Chondrocyte (in vitro differentiated cells): ENCODE results near the gene IQSEC3. TPM values are rescaled to one million over a fixed set of nuclear protein-coding genes. Genes with fewer than 3 reads are reported as not detected.

ENCODE experiments used
- DNase-seq: peaks from one replicate; pipeline ENCODE4 v3.0.0; 2021; ENCODE audit warnings: mixed read lengths, low spot score
- H3K27ac Mint-ChIP-seq: one replicate; pipeline ENCODE4 v1.8.0; 2021; ENCODE audit warnings: mild to moderate bottlenecking, moderate library complexity, mixed read lengths; ENCODE audit not compliant: unreplicated experiment
- H3K27me3 Mint-ChIP-seq: 2 replicates; pipeline ENCODE4 v1.8.0; 2021; ENCODE audit warnings: low read depth, mixed read lengths
- H3K36me3 Mint-ChIP-seq: 2 replicates; pipeline ENCODE4 v1.8.0; 2021; ENCODE audit warnings: low read depth, mixed read lengths
- H3K4me1 Mint-ChIP-seq: 2 replicates; pipeline ENCODE4 v1.8.0; 2021; ENCODE audit warnings: low read depth, mild to moderate bottlenecking, mixed read lengths
- H3K4me3 Mint-ChIP-seq: one replicate; pipeline ENCODE4 v1.8.0; 2021; ENCODE audit warnings: mild to moderate bottlenecking, moderate library complexity, mixed read lengths; ENCODE audit not compliant: unreplicated experiment
- H3K9me3 Mint-ChIP-seq: 2 replicates; pipeline ENCODE4 v1.8.0; 2021; ENCODE audit warnings: low read depth, mixed read lengths
- total RNA-seq: library from RNA; stranded (reverse); gene quantifications from 3 replicates; pipeline ENCODE4 v1.2.1, GENCODE V29; 2021
- TF ChIP-seq, protein P1 (sequence below): fragments of 200-600 bp; sonication (generic); IDR thresholded peaks from 2 replicates; pipeline ENCODE4 v1.5.0; 2021; ENCODE audit warnings: antibody characterized with exemption, mild to moderate bottlenecking, moderate library complexity

Gene IQSEC3
- total RNA-seq, 1 donor from 2014 or later: not detected

- DNase-seq: no peak
- Mint-ChIP-seq H3K4me3 (no peak overlapping the region), H3K9me3 (no peaks in the 10 kb centered on the region), H3K27me3 (peaks cover 47% of the 10 kb centered on the region), H3K4me1 (peaks cover 7% of the 10 kb centered on the region), H3K27ac (no peak overlapping the region), H3K36me3 (no peaks in the 10 kb centered on the region)
- TF ChIP-seq, protein P1, sequence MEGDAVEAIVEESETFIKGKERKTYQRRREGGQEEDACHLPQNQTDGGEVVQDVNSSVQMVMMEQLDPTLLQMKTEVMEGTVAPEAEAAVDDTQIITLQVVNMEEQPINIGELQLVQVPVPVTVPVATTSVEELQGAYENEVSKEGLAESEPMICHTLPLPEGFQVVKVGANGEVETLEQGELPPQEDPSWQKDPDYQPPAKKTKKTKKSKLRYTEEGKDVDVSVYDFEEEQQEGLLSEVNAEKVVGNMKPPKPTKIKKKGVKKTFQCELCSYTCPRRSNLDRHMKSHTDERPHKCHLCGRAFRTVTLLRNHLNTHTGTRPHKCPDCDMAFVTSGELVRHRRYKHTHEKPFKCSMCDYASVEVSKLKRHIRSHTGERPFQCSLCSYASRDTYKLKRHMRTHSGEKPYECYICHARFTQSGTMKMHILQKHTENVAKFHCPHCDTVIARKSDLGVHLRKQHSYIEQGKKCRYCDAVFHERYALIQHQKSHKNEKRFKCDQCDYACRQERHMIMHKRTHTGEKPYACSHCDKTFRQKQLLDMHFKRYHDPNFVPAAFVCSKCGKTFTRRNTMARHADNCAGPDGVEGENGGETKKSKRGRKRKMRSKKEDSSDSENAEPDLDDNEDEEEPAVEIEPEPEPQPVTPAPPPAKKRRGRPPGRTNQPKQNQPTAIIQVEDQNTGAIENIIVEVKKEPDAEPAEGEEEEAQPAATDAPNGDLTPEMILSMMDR: no peak
Measured at GRCh38 chr12:138898-139534, 72.4 kb downstream of the IQSEC3 start.

DNA sequence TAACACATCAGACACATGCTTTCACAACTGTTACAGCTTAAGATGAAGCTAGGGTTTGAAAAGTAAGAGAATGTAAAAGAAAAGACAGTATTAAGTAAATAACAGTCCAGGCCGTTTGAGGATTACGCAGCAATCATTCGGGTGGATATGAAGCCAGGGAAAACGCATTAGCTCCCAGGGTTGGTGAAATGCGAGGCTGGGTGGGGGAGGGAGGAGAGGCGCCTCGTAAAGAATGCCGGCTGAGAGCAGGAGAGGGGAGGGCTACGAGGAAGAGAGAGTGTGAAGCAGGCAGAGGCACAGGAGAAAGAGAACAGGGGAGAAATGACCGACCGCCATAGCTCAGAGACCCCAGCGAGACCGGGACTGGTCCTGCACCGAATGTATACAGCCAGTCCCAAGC lies 73.0 kb downstream of the IQSEC3 start:
- Mint-ChIP-seq H3K27ac (no peak overlapping the region), H3K36me3 (no peaks in the 10 kb centered on the region), H3K27me3 (peaks cover 47% of the 10 kb centered on the region), H3K4me1 (peaks cover 7% of the 10 kb centered on the region), H3K4me3 (no peak overlapping the region), H3K9me3 (no peaks in the 10 kb centered on the region)
- TF ChIP-seq, protein P1: no peak
- DNase-seq: no peak

DNA sequence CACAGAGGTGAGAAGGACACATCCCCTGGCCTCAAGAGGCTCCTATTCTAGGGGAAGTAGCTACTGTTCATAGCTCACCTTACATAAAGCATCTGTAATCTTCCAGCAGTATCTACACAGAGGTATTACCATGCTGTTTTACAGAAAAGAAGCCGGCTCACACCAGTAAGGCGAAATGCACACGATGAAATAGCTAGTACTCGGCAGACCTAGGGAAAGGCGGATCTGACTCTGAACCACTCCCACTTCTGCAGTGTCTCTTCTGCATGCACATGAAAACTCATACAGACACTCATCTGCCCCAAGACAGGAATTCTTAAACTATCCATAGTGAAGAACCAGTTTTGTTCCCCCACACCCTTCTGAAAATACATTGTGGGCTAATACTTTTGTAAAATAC lies 73.6 kb downstream of the IQSEC3 start:
- DNase-seq: no peak
- Mint-ChIP-seq H3K4me1 (peaks cover 7% of the 10 kb centered on the region), H3K36me3 (no peaks in the 10 kb centered on the region), H3K9me3 (no peaks in the 10 kb centered on the region), H3K27ac (no peak overlapping the region), H3K4me3 (no peak overlapping the region), H3K27me3 (peaks cover 47% of the 10 kb centered on the region)
- TF ChIP-seq, protein P1: no peak

DNA sequence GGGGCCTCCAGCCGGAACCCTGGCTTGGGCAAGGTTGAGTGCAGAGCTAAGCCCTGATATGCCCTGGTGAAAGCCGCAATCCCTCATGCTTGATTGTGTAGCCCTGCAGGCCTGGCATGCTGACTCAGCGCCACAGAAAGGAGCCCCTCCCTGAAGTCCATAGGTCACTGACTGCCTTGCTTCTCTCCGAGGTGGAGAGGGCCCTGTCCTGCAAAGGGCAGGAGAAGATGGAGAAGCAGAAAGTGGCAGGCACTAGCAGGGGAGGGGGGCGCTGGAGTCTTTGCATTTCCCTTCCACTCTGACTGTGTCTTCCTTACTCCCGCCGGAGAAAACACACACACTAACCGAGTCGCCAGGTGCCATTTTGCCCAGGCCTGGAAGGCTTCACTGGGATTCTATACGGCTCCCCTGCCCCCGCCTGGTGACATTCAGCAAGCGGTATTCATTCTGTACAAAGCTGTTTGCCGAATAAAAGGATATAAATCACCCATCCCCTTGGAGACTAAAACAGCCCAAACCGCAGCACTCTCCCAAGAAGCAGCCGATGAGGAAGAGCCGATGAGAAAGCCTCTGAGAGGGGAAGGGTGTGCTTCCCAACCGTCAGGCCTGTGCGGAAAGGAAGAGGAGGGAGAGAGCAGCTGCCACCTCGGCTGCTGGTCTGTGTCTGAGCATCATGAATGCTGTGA lies 77.5 kb downstream of the IQSEC3 start:
- no peaks in the 10 kb centered on the region for H3K9me3 Mint-ChIP-seq
- no peak overlapping the region for H3K4me3 Mint-ChIP-seq
- no peaks in the 10 kb centered on the region for H3K36me3 Mint-ChIP-seq
- no peak for DNase-seq
- peaks cover 7% of the 10 kb centered on the region for H3K4me1 Mint-ChIP-seq
- H3K27ac Mint-ChIP-seq: no peak overlapping the region
- TF ChIP-seq, protein P1: no peak
- peaks cover 49% of the 10 kb centered on the region for H3K27me3 Mint-ChIP-seq

- no peak overlapping the region for H3K4me3 Mint-ChIP-seq
- TF ChIP-seq, protein P1: no peak
- no peaks in the 10 kb centered on the region for H3K4me1 Mint-ChIP-seq
- no peaks in the 10 kb centered on the region for H3K9me3 Mint-ChIP-seq
- no peaks in the 10 kb centered on the region for H3K36me3 Mint-ChIP-seq
- no peak for DNase-seq
- peaks cover 47% of the 10 kb centered on the region for H3K27me3 Mint-ChIP-seq
- no peak overlapping the region for H3K27ac Mint-ChIP-seq
Measured at GRCh38 chr12:144650-145284, 78.2 kb downstream of the IQSEC3 start.
